AG04450 (cell line): ENCODE measurements around the gene STOML1. TPM values are rescaled to one million over a fixed set of nuclear protein-coding genes. Genes with fewer than 3 reads are reported as not detected.

Experiments used
- CTCF ChIA-PET: fragments of 300-600, 350-600 bp; formaldehyde crosslinking; extraction: SDS; loops from one replicate; lab custom pipeline; 2022; ENCODE audit warnings: antibody characterized with exemption, inconsistent platforms; lab: Charles Lee
- POLR2A ChIA-PET: fragments of 350-600 bp; formaldehyde crosslinking; extraction: SDS; loops from one replicate; lab custom pipeline; 2021; ENCODE audit warnings: antibody characterized with exemption, inconsistent platforms; lab: Yijun Ruan, JAX
- DNase-seq: peaks from one replicate; pipeline ENCODE4 v3.0.0-alpha.2; 2011; ENCODE audit warnings: low read depth, low spot score
- H3K27ac ChIP-seq: one replicate; pipeline ENCODE4 v1.5.1; 2012; ENCODE audit warnings: low read depth, low read length, control low read depth
- H3K27me3 ChIP-seq: one replicate; pipeline ENCODE4 v1.6.0; 2012; ENCODE audit warnings: low read length; ENCODE audit not compliant: control insufficient read depth, insufficient read depth
- H3K4me3 ChIP-seq: 2 replicates; pipeline ENCODE4 v1.5.1; 2011; ENCODE audit warnings: mild to moderate bottlenecking, low read depth, low read length, control low read depth
- H3K9me3 ChIP-seq: 2 replicates; pipeline ENCODE4 v1.5.1; 2012; ENCODE audit warnings: low read length; ENCODE audit not compliant: control insufficient read depth, insufficient read depth
- polyA plus RNA-seq: library from polyadenylated mRNA; depleted of rRNA; stranded (reverse); fragments of >200 nt; gene quantifications from 2 replicates; pipeline ENCODE4 v1.2.3, GENCODE V29; 2011; rRNA removed
- TF ChIP-seq, protein P1 (sequence below): IDR thresholded peaks from 2 replicates; pipeline ENCODE4 v1.5.1; 2011; ENCODE audit warnings: low read depth, low read length, control low read depth, inconsistent platforms

Gene STOML1
- polyA plus RNA-seq, 1 experiment = 7.3 TPM

DNA sequence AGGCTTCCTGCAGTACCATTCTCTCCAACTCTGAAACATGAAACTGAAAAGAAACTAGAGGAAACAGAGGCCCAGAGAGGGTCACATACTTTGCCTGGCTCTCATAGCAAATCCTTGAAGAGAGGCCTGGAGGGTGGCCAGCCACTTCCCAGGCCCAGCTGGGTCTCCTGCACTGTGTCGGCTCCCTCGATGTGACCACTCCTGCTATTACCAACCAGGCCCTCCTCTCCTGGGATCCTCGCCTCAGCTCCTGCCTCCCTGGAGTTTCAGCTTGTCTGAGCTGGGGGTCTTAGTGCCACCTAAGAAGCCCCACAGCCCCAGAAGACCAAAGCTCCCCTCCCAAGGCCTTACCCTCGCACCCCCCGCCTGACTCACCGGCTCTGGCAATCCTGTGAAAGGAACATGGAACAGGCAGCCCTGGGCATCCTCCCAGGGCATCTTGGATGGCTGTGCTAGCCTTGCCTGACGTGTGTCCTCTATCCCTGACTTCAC is 61.3 kb downstream of the STOML1 start:
- Histone ChIP-seq H3K9me3 (no peaks in the 10 kb centered on the region; the same call in 1 of the 2 replicates), H3K27ac (peak overlapping the region; percentile 84), H3K27me3 (no peaks in the 10 kb centered on the region), H3K4me3 (peak overlapping the region; percentile 90; the same call in 1 of the 2 replicates)
- DNase-seq = no peak
- CTCF ChIA-PET = interaction anchor here (1.5 kb wide), 1 partner anchor 57 kb away, joined by 4 read pairs; no protein-coding TSS in a partner anchor
- POLR2A ChIA-PET = no interaction called here
- TF ChIP-seq, protein P1, sequence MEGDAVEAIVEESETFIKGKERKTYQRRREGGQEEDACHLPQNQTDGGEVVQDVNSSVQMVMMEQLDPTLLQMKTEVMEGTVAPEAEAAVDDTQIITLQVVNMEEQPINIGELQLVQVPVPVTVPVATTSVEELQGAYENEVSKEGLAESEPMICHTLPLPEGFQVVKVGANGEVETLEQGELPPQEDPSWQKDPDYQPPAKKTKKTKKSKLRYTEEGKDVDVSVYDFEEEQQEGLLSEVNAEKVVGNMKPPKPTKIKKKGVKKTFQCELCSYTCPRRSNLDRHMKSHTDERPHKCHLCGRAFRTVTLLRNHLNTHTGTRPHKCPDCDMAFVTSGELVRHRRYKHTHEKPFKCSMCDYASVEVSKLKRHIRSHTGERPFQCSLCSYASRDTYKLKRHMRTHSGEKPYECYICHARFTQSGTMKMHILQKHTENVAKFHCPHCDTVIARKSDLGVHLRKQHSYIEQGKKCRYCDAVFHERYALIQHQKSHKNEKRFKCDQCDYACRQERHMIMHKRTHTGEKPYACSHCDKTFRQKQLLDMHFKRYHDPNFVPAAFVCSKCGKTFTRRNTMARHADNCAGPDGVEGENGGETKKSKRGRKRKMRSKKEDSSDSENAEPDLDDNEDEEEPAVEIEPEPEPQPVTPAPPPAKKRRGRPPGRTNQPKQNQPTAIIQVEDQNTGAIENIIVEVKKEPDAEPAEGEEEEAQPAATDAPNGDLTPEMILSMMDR = no peak

DNA sequence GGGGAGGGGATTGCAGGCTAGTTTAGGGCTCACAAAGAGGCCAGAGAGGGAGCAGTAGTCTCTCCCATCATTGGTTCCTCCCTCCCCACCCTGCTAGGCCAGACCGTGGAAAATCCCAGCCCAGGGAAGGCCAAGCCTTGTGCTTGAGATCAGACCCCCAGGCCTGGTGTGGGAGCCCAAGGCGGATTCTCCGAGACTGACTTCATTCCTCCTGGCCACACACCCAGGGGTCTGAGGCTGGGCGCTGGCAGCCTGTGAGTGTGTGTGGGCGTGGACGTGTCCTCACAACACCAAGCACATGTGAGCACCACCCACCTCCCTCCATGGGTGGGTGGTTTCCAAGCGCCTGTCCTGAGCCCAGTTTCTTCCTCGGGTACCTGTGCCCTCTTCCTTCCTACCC is 61.7 kb downstream of the STOML1 start:
- Histone ChIP-seq H3K27ac (peak overlapping the region; percentile 84), H3K27me3 (no peaks in the 10 kb centered on the region), H3K4me3 (peak overlapping the region; percentile 90), H3K9me3 (no peaks in the 10 kb centered on the region; the same call in 1 of the 2 replicates)
- peak; percentile 66 for DNase-seq
- TF ChIP-seq, protein P1 = no peak
- ChIA-PET POLR2A (no interaction called here), CTCF (interaction anchor here (1.5 kb wide), 1 partner anchor 56 kb away, joined by 4 read pairs; no protein-coding TSS in a partner anchor)

DNA sequence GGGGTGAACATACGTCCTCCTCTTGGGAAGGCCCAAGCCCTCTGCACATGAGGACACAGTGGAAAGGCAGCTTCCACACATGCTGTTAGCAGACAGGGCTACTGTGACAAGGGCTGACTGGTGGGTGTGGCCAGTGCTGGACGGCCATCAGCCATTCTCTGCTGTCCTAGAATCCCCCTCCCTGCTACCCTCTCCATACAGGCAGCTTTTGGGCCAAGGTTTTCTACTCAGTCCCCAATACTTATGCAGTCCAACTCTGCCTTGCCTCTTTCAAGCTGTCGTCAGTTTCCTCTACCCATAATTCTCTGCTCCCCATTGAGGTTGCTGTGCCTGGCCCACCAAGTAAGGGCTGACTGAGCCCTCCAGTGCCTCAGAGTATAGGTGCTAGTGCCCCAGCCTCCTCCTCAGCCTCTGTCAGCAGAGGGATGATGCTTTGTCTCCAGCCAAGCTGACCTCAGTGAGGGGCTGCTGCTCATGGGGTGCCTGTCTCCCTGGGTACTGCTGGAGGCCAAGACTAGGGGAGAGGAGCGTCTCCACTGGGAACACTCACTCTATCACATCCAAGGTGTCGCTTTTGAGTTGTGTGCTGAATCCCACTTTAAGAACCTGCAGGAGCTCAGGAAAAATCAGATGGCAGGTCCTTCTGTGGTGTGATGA is 63.0 kb downstream of the STOML1 start:
- CTCF ChIA-PET = interaction anchor here (1.1 to 1.7 kb wide), 3 partner anchors 22 to 55 kb away, joined by 3 to 7 read pairs (median 5); partner anchors contain the start of gene TBC1D21
- Histone ChIP-seq H3K9me3 (no peaks in the 10 kb centered on the region; the same call in 1 of the 2 replicates), H3K27me3 (no peaks in the 10 kb centered on the region), H3K4me3 (peak overlapping the region; percentile 90), H3K27ac (no peak overlapping the region)
- DNase-seq = no peak
- TF ChIP-seq, protein P1 = no peak
- POLR2A ChIA-PET = no interaction called here

Other genes with a start within 250 kb of the STOML1 start
- gene INSYN1, start 238.9 kb downstream of the STOML1 start, polyA plus RNA-seq = 0.29 and 0.45 TPM in 2 replicates
- gene TBC1D21, start 118.7 kb downstream of the STOML1 start, polyA plus RNA-seq = not detected in 2 replicates
- gene LOXL1, start 65.8 kb downstream of the STOML1 start, polyA plus RNA-seq = 114 and 206 TPM in 2 replicates
- gene PML, start 2.4 kb upstream of the STOML1 start, polyA plus RNA-seq = 7.6 and 12.5 TPM in 2 replicates
- gene GOLGA6A, start 90.3 kb upstream of the STOML1 start, polyA plus RNA-seq = not detected in 2 replicates
- gene ISLR2, start 138.3 kb upstream of the STOML1 start, polyA plus RNA-seq = not detected in 2 replicates
- 2.3 and 3.0 TPM in 2 replicates for gene ISLR, start 181.4 kb upstream of the STOML1 start, polyA plus RNA-seq
- 0.07 and 0.12 TPM in 2 replicates for gene STRA6, start 210.5 kb upstream of the STOML1 start, polyA plus RNA-seq
- not detected in 2 replicates for gene CCDC33, start 244.0 kb upstream of the STOML1 start, polyA plus RNA-seq